Lower leg skin (tissue), 3 donors: ENCODE data around the gene NPTN.

Experiments used
- CTCF ChIP-seq, 3 donors: fragments of 450-650 bp; IDR thresholded peaks; one replicate each; pipeline ENCODE4 v1.5.1; 2016; ENCODE audit warnings: antibody characterized with exemption in 3 of 3, mild to moderate bottlenecking in 3 of 3, moderate library complexity in 2 of 3
- POLR2A ChIP-seq, 2 donors: fragments of 450-650 bp; IDR thresholded peaks; one replicate each; pipeline ENCODE4 v1.6.1; 2016 to 2017; ENCODE audit warnings: antibody characterized with exemption in 2 of 2, mild to moderate bottlenecking in 1 of 2, moderate library complexity in 1 of 2

- TF ChIP-seq CTCF (IDR thresholded peaks at IDR 0.05) (no peak), POLR2A (IDR thresholded peaks at IDR 0.05) (no peak)
Measured at GRCh38 chr15:73527598-73527997, 105.6 kb downstream of the NPTN start.
